ENCODE data around the gene IL27RA. TPM values are rescaled to one million over a fixed set of nuclear protein-coding genes. Genes with fewer than 3 reads are reported as not detected.

The IL27RA gene
- total and polyA plus RNA-seq, 2 experiments from 2014 or later, result 7.7 to 11.4 TPM

DNA sequence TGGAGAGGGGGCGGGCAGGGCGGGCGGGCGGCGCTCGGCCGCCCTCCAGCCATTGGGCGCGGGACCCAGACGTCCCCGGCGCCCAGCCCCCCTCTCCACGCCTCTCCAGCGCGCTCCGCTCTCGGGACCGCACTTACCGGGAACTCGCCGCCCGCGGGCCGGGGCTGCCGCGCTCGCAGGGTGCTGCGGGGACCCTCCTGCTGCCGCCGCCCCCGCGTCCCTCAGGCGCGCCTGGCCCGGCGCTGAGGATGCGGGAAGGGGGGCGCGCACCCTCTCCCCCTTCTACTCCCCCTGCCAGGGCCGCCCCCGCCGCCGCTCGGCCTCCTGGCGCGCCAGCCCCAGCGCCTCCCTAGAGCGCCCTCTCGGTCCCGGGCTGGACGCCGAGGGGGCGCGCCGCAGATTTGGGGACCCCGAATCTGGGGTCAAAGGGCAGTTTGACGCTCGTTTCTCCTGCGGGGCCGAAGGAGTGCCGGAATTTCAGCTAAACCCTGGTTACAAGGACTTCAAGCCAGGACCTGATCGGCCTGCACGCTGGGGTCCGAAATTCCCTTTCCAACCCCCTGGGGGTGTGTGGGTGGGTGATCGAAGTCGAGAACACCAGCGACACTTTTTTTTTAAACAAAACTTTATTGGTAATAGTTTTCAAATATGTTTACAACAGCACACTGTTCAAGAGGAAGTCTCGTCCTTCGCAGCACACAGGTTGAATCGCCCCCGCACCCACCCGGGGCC, 59.7 kb downstream of the IL27RA start:
- DNase-seq (ENCODE audit: low spot score), result peak; percentile 63
- H3K27ac ChIP-seq (ENCODE audit: low read depth), result 0 out of 2 replicates have a peak overlapping the region, but pooled peaks have one; percentile 55

DNA sequence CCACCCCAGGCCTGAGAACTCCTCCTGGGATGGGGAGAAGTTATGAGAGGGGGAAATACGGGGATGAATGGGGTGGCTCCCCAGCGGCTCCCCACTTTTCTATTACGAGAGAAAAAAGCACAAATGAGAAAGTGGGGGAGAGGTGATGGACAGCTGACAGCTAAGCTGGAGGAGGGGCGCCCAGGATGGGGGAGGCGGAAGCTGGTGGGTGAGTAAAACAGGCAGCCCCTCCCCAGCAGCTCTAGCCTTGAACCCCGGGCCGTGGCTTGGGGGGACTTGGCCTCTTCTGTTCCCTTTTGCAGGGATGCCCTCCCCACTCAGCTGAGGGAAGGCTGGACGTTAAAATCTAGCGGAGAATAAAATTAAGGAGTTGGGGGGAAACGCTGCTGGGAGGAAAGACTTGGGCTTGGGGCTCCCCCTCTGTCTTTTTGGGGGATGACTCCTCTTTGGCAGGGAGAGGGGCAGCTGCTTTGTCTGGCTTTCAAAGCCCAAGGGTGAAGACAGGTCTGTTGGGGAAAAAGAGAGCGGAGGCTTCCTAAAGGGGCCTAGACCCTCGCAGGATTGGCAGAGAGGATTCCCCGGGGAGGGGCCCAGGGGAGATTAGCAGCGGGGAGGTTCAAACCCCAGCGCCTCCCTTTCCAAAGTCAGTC, 60.4 kb downstream of the IL27RA start:
- H3K27me3 Mint-ChIP-seq (ENCODE audit: insufficient read depth, low read depth, poor library complexity), result peaks cover 23% of the 10 kb centered on the region
- peak overlapping the region; percentile 99 for H3K4me2 ChIP-seq
- peaks cover 6% of the 10 kb centered on the region; the same call in 1 of the 2 replicates for H4K20me1 ChIP-seq (replicated peaks; ENCODE audit: insufficient read depth)
- DNase-seq (ENCODE audit: low spot score) (peak; percentile 65), ATAC-seq (peak; percentile 25)
- no peaks in the 10 kb centered on the region for H3K79me2 ChIP-seq (replicated peaks; ENCODE audit: insufficient read depth)
- no peak overlapping the region for H3K27ac Mint-ChIP-seq
- H3F3A ChIP-seq (replicated peaks; ENCODE audit: low read depth), result peaks cover 27% of the 10 kb centered on the region
- H3K27ac ChIP-seq (ENCODE audit: low read depth), result no peak overlapping the region
- peaks cover 32% of the 10 kb centered on the region for H3K36me3 Mint-ChIP-seq (ENCODE audit: low read depth)
- H3K4me1 ChIP-seq (ENCODE audit: insufficient read depth), result peaks cover 8% of the 10 kb centered on the region
- H3K4me3 Mint-ChIP-seq, result peak overlapping the region; percentile 91
- H3K9me2 ChIP-seq (ENCODE audit: insufficient read depth), result no peaks in the 10 kb centered on the region
- peaks cover 16% of the 10 kb centered on the region for H3K27me3 ChIP-seq (ENCODE audit: insufficient read depth)
- peaks cover 12% of the 10 kb centered on the region for H3K4me1 Mint-ChIP-seq
- peak overlapping the region; percentile 93 for H3K4me3 ChIP-seq
- TF ChIP-seq, protein P1, sequence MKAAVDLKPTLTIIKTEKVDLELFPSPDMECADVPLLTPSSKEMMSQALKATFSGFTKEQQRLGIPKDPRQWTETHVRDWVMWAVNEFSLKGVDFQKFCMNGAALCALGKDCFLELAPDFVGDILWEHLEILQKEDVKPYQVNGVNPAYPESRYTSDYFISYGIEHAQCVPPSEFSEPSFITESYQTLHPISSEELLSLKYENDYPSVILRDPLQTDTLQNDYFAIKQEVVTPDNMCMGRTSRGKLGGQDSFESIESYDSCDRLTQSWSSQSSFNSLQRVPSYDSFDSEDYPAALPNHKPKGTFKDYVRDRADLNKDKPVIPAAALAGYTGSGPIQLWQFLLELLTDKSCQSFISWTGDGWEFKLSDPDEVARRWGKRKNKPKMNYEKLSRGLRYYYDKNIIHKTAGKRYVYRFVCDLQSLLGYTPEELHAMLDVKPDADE (IDR thresholded peaks at IDR 0.05), result peak; percentile 25; the same call in 1 of the 2 replicates
- TF ChIP-seq JUNB (IDR thresholded peaks at IDR 0.05; ENCODE audit: unreplicated experiment), result no peak
- TF ChIP-seq, protein P2, sequence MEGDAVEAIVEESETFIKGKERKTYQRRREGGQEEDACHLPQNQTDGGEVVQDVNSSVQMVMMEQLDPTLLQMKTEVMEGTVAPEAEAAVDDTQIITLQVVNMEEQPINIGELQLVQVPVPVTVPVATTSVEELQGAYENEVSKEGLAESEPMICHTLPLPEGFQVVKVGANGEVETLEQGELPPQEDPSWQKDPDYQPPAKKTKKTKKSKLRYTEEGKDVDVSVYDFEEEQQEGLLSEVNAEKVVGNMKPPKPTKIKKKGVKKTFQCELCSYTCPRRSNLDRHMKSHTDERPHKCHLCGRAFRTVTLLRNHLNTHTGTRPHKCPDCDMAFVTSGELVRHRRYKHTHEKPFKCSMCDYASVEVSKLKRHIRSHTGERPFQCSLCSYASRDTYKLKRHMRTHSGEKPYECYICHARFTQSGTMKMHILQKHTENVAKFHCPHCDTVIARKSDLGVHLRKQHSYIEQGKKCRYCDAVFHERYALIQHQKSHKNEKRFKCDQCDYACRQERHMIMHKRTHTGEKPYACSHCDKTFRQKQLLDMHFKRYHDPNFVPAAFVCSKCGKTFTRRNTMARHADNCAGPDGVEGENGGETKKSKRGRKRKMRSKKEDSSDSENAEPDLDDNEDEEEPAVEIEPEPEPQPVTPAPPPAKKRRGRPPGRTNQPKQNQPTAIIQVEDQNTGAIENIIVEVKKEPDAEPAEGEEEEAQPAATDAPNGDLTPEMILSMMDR (conservative IDR thresholded peaks at IDR 0.05; ENCODE audit: low read depth in 2 of 2), result peak; percentile 32 to 42
- peak; percentile 31; the same call in 1 of the 2 replicates for TF ChIP-seq POLR2AphosphoS5 (IDR thresholded peaks at IDR 0.05; ENCODE audit: low read depth)
- TF ChIP-seq ZNF114 (CRISPR knock-in tag; IDR thresholded peaks at IDR 0.05), result no peak
- peak overlapping the region; percentile 90; the same call in 1 of the 2 replicates for H2AFZ ChIP-seq
- peaks cover 9% of the 10 kb centered on the region; the same call in 1 of the 2 replicates for H3K36me3 ChIP-seq (ENCODE audit: insufficient read depth)
- H3K9me3 Mint-ChIP-seq, result peaks cover 15% of the 10 kb centered on the region

More for the DNA sequence above, 59.7 kb downstream of the IL27RA start:
- Mint-ChIP-seq H3K27me3 (ENCODE audit: insufficient read depth, low read depth, poor library complexity) (peaks cover 23% of the 10 kb centered on the region), H3K4me1 (peaks cover 12% of the 10 kb centered on the region), H3K9me3 (peaks cover 15% of the 10 kb centered on the region), H3K4me3 (peak overlapping the region; percentile 91), H3K36me3 (ENCODE audit: low read depth) (peaks cover 28% of the 10 kb centered on the region), H3K27ac (no peak overlapping the region)
- Histone ChIP-seq H3K9me2 (ENCODE audit: insufficient read depth) (no peaks in the 10 kb centered on the region), H3K79me2 (replicated peaks; ENCODE audit: insufficient read depth) (no peaks in the 10 kb centered on the region), H3K4me3 (peak overlapping the region; percentile 93), H3K36me3 (ENCODE audit: insufficient read depth) (peaks cover 9% of the 10 kb centered on the region; the same call in 1 of the 2 replicates), H4K20me1 (replicated peaks; ENCODE audit: insufficient read depth) (peaks cover 6% of the 10 kb centered on the region; the same call in 1 of the 2 replicates), H3F3A (replicated peaks; ENCODE audit: low read depth) (peaks cover 26% of the 10 kb centered on the region), H3K27me3 (ENCODE audit: insufficient read depth) (peaks cover 22% of the 10 kb centered on the region), H3K4me2 (peak overlapping the region; percentile 99), H3K4me1 (ENCODE audit: insufficient read depth) (peaks cover 8% of the 10 kb centered on the region), H2AFZ (peak overlapping the region; percentile 90)
- no peak for TF ChIP-seq CREB1 (CRISPR knock-in tag; IDR thresholded peaks at IDR 0.05; ENCODE audit: low read depth)
- TF ChIP-seq, protein P2 (conservative IDR thresholded peaks at IDR 0.05; ENCODE audit: low read depth in 2 of 2), result peak in 1 of 2 experiments; percentile 19; a peak in 1 of 4 replicates
- ATAC-seq, result peak; percentile 75

Measured in GM23338 (cell line).